ENCODE measurements around the gene CGGBP1.

CGGBP1 gene

GRCh38 chr3:88033808-88034207 lies 25.0 kb downstream of the CGGBP1 start:
- TF ChIP-seq SIN3A (IDR thresholded peaks at IDR 0.05; ENCODE audit: borderline replicate concordance, insufficient read depth, low read length): no peak
- no peak for TF ChIP-seq POLR2AphosphoS5 (IDR thresholded peaks at IDR 0.05; ENCODE audit: low read depth, low read length)
- TF ChIP-seq TAF1 (IDR thresholded peaks at IDR 0.05; ENCODE audit: borderline replicate concordance, insufficient read depth, low read length): no peak
- TF ChIP-seq REST (IDR thresholded peaks at IDR 0.05; ENCODE audit: insufficient read depth in 1 of 2, low read depth in 2 of 2, low read length in 2 of 2): no peak
- no peak for TF ChIP-seq FOXP2 (optimal IDR thresholded peaks at IDR 0.05; ENCODE audit: borderline replicate concordance, extremely low read depth, extremely low read length, insufficient read depth)

- TF ChIP-seq REST (IDR thresholded peaks at IDR 0.05; ENCODE audit: insufficient read depth in 1 of 2, low read depth in 2 of 2, low read length in 2 of 2) (no peak), POLR2AphosphoS5 (IDR thresholded peaks at IDR 0.05; ENCODE audit: low read depth, low read length) (no peak), FOXP2 (optimal IDR thresholded peaks at IDR 0.05; ENCODE audit: borderline replicate concordance, extremely low read depth, extremely low read length, insufficient read depth) (no peak), SIN3A (IDR thresholded peaks at IDR 0.05; ENCODE audit: borderline replicate concordance, insufficient read depth, low read length) (no peak), TAF1 (IDR thresholded peaks at IDR 0.05; ENCODE audit: borderline replicate concordance, insufficient read depth, low read length) (no peak)
These were observed 25.7 kb downstream of the CGGBP1 start for GRCh38 chr3:88033079-88033478.

- TF ChIP-seq REST (IDR thresholded peaks at IDR 0.05; ENCODE audit: insufficient read depth in 1 of 2, low read depth in 2 of 2, low read length in 2 of 2) (no peak), TAF1 (IDR thresholded peaks at IDR 0.05; ENCODE audit: borderline replicate concordance, insufficient read depth, low read length) (no peak), SIN3A (IDR thresholded peaks at IDR 0.05; ENCODE audit: borderline replicate concordance, insufficient read depth, low read length) (no peak), POLR2AphosphoS5 (IDR thresholded peaks at IDR 0.05; ENCODE audit: low read depth, low read length) (no peak), FOXP2 (optimal IDR thresholded peaks at IDR 0.05; ENCODE audit: borderline replicate concordance, extremely low read depth, extremely low read length, insufficient read depth) (no peak)
These were observed 26.6 kb downstream of the CGGBP1 start for GRCh38 chr3:88032245-88032644.

GRCh38 chr3:88031642-88032077 lies 27.1 kb downstream of the CGGBP1 start:
- no peak for TF ChIP-seq POLR2AphosphoS5 (IDR thresholded peaks at IDR 0.05; ENCODE audit: low read depth, low read length)
- no peak for TF ChIP-seq TAF1 (IDR thresholded peaks at IDR 0.05; ENCODE audit: borderline replicate concordance, insufficient read depth, low read length)
- no peak for TF ChIP-seq REST (IDR thresholded peaks at IDR 0.05; ENCODE audit: insufficient read depth in 1 of 2, low read depth in 2 of 2, low read length in 2 of 2)
- TF ChIP-seq SIN3A (IDR thresholded peaks at IDR 0.05; ENCODE audit: borderline replicate concordance, insufficient read depth, low read length): no peak
- TF ChIP-seq FOXP2 (optimal IDR thresholded peaks at IDR 0.05; ENCODE audit: borderline replicate concordance, extremely low read depth, extremely low read length, insufficient read depth): no peak

DNA sequence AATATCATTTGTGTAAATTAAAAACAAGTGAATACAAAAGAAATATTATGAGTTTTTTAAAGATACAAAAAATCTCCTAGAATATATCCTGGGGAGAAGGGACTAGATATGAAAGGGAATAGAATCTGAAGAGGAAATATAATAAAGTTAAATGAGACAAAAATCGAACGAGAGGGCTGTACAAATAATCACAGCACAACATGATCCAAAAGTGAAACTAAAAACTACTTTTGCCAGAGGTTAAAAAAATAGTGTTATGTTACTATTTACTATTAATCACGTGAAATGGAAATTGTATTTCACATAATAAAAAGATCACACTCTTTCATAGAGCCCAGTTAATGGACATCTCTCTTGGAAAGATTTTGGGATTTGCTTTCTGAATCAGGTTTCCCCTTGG lies 28.6 kb downstream of the CGGBP1 start:
- TF ChIP-seq TAF1 (IDR thresholded peaks at IDR 0.05; ENCODE audit: borderline replicate concordance, insufficient read depth, low read length) (no peak), FOXP2 (optimal IDR thresholded peaks at IDR 0.05; ENCODE audit: borderline replicate concordance, extremely low read depth, extremely low read length, insufficient read depth) (no peak), POLR2AphosphoS5 (IDR thresholded peaks at IDR 0.05; ENCODE audit: low read depth, low read length) (no peak), REST (IDR thresholded peaks at IDR 0.05; ENCODE audit: insufficient read depth in 1 of 2, low read depth in 2 of 2, low read length in 2 of 2) (no peak), SIN3A (IDR thresholded peaks at IDR 0.05; ENCODE audit: borderline replicate concordance, insufficient read depth, low read length) (no peak)
